Neural cell (in vitro differentiated cells): ENCODE data around the gene ASIC3.

ENCODE experiments used
- CTCF ChIP-seq: fragments of 450-650 bp; IDR thresholded peaks from 2 replicates; pipeline ENCODE4 v1.5.1; 2014; ENCODE audit warnings: antibody characterized with exemption, mild to moderate bottlenecking, moderate library complexity; ENCODE audit not compliant: poor library complexity, severe bottlenecking
- POLR2AphosphoS5 ChIP-seq: IDR thresholded peaks from 2 replicates; pipeline ENCODE4 v1.6.1; 2012

- TF ChIP-seq CTCF (no peak), POLR2AphosphoS5 (no peak)
Measured at GRCh38 chr7:151045262-151045661, 3.1 kb upstream of the ASIC3 start.
